Astrocyte of the hippocampus (primary cell): Measurements from ENCODE around the gene AHNAK.

Experiments used
- DNase-seq: peaks from one replicate; pipeline ENCODE4 v3.0.0; 2011; ENCODE audit warnings: low read depth, low spot score

The AHNAK gene

DNA sequence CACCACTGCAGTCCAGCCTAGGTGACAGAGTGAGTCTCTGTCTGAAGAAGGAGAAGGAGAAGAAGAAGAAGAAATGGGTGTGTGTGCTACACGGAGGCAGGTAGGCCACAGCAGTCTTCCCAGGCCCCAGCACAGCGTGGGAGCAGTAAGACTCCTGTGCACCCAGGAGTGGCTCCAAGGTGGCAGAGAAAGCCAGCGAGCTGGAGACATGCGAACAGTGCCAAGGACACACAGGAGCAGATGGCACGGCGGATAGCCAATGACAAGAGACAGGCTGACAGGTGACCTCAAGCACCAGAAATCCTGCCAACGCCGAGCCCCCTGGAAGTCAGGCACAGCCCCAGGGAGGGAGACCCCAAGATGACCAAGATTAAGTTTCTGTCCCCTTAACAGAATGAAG, 136.8 kb downstream of the AHNAK start:
- DNase-seq: no peak

DNA sequence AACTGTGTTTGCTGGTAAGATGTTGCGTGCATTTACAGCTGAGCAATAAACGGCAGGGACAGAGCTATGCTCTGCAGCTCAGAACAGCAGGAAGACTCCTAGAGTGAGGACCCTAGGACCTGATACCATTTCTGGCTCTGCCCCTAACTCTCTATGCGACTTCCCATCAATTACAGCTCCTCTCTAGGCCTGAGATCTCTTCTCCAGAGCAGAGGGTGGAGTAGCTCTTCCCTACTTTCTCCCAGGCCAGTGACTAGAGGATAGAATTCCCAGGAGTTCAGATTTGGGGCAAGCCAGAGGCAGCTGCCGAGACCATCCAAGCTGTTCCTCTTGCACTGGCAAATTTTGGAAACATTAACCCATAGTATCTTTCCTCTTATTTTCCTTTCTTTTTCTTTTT, 140.6 kb downstream of the AHNAK start:
- no peak for DNase-seq

DNA sequence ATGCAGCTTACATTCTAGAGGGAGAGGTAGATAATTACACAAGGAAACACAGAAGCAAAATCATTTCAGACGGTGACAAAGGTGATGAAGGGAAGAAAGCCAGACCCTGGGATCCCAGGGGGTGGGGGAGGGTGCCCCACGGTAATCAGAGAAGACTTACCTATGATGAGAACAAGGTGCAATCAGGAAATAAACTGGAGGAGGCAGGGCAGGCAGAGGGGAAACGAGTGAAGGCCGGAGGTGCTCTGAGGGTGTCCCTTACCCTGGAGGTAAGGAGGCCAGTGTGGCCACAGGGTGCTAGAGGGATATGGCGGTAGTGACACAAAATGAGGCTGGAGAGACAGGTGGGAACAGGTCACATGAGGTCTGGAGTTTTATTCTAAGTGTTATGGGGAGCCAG, 141.7 kb downstream of the AHNAK start:
- no peak for DNase-seq

DNA sequence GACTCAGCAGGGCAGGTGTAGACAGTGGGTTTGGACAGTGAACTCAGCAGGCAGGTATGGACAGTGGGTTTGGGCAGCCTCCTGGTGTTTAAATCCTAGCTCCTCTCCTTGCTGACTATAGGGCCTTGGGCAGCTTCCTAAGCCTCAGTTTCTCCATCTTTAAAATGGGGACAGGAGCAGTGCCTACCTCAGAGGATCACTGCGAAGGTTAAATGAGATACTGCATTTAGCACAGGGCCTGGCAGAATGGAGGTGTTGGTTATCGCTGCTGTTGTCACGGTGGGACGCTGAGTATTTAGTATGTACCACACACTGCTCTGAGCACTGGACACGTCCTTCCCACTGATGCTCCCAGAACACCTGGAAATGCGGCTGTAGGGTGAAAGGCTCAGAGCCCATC, 142.2 kb downstream of the AHNAK start:
- no peak for DNase-seq

DNA sequence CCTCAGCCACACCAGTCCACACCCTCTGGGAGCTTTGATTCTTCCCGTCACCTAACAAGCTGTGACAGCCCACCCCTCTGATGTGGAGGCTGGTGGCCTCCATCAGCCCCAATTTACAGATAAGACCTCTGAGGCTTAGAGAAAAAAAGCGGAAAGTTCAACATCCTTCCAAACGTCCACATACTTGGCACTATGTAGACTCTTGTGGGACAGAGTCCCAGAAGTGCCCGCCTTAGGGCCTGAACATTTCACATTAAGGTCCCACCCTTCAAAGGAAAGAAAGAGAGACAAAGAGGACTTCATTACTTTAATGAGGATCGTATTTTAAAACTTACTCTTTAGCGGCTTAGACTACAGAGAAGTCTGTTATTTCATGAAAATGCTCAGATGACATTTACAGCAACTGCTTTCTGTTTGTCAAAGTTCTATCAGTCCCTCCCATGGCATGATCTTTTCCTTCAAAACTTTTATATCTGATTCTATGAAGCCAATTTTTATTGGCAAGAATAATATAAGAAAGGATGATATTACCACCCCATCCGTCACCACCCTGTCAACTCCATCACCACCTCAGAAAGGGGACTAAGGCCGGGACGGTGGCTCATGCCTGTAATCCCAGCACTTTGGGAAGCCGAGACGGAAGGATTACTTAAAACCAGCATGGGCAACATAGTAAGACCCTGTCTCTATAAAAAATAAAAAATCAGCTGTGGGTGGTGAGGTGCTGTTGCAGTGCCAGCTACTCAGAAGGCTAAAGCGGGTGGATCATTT, 143.5 kb downstream of the AHNAK start:
- DNase-seq: no peak

GRCh38 chr11:62402226-62402959, 144.2 kb downstream of the AHNAK start:
- peak; percentile 48 for DNase-seq

DNA sequence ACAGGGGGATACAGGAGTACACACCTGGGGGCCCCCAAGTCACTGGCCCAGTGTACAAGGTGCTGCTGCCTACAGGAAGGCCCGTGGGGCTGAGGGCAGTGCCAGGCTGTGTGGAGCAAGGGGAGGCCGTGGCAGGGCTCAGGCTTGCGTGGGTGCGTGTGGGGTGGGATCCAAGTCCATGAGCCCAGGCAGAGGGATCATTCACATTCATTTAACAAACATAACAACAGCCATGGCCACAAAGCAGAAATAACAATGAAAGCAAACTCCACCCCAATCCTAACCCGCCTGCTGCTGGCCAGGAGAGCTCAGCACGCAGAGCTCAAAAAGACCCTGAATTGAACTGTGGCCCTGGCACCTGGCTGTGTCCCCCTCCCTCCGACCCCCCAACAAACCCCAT, 144.8 kb downstream of the AHNAK start:
- peak; percentile 57 for DNase-seq

DNA sequence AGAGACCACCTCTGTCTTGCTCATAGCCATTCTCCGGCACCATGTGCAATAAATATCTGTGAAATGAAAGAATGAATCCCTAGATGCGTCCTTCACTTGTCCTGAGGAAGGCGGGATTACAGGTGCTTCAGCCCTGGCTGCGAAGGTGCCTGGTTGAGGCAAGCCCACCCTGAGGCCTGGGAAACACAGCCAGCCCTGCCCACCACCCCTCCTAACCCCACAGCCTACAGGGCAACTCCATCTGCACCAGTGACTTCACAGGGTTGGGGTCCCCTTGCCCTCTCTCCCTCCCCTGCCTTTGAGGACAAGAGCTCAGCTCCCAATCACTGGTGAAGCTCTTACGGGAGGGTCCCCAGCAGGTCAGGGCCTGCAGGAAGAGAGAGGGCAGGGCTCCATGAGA, 145.2 kb downstream of the AHNAK start:
- peak; percentile 11 for DNase-seq

DNA sequence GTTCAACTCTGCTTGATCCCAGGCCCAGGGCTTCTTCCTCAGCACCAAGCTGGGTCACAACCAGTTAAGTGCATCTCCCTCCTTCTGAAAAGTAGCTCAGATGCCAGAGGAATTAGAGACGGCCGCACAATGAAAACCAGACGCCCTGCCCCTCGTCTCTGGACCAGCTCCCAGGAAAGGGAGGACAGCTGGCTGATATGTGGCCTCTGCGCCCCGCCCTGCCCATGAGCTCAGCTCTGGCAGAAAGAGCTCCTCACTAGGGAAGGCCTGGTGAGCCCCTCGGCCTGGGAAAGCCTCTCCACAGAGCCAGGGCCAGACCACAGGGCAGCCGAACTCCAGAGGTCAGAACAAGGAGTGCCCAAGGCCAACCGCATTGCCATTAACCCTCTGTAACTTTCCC, 145.8 kb downstream of the AHNAK start:
- DNase-seq: peak; percentile 95

GRCh38 chr11:62400281-62400680, 146.3 kb downstream of the AHNAK start:
- peak; percentile 20 for DNase-seq

- no peak for DNase-seq
Measured at GRCh38 chr11:62399878-62400266, 146.7 kb downstream of the AHNAK start.

GRCh38 chr11:62399172-62399877, 147.3 kb downstream of the AHNAK start:
- DNase-seq: peak; percentile 8

DNA sequence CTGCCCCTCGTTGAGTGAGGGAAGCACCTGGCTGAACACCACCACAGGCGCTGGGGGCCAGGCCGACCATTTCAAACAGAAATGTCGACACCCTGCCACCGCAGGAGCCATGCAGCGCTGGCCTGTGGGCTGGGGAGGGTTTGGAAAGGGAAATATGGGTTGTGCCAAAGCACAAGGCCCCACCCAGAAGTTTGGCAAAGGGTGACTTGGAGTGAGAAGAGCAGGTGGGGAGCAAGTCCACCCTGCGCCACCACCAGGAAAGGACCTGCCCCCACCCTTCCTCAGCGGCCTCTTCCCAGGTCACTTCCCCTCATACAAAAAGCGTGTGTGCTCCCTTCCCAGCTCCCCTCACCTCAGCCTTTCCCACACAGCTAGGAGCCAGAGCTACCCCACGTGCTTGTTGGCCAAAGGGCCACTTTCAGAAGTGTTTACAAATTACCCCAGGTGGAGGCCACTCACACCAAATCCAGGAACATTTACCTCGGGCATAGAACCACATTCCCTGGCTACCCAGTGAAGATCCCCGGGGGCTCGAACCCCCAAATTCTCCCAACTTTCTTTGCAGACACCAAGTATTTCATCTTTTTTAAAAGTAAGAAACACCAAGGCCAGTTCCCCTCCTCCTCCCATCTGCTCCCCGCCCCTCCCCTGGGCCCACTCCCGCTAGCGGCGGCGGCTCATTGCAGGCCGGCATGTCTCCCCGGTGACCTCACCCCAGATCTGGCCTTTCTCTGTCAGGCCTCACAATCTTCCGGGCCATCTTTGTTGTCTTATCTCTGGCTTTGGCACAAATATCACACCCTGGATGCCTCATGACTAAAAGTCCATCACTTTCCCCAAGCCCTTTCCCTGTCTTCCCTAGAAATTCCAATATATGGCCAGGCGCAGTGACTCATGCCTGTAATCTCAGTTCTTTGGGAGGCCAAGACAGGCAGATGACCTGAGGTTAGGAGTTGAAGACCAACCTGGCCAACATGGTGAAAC, 148.3 kb downstream of the AHNAK start:
- DNase-seq: peak; percentile 35

- DNase-seq: no peak
Measured at GRCh38 chr11:62395885-62396551, 150.6 kb downstream of the AHNAK start.

- DNase-seq: peak; percentile 92
Measured at GRCh38 chr11:62394825-62395538, 151.6 kb downstream of the AHNAK start.

DNA sequence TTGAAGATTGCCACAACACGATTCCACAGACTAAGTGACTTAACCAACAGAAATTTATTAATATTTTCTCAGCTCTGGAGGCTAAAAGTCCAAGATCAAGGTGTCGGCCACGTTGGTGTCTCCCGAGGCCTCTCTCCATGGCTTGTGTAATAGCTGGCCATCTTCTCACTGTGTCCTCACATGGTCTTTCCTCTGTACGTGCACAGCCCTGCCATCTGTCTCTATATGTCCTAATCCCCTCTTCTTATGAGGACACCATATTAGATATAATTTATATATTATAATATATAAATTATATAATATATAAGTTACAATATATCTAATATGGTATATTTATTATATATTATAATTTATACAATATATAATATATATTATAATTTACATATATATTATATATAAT, 152.9 kb downstream of the AHNAK start:
- no peak for DNase-seq

GRCh38 chr11:62393061-62393611, 153.5 kb downstream of the AHNAK start:
- no peak for DNase-seq

DNA sequence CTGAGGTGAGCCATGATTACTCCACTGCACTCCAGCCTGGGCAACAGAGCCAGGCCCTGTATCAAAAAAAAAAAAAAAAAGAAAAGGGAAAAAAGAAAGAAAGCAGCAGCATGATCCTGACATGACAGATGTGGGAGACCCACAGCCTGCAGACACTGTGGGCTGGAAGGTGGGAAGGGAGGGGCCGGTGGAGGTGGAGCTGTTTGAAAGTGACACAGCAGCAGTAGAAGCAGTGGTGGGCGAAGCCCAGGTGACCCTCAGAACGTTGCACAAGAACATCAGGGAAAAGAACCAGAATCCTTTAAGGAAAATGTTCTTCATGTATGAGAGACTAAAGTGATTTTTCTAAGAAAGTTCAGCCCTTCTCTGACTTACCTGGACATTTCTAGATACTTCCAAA, 154.1 kb downstream of the AHNAK start:
- no peak for DNase-seq

DNA sequence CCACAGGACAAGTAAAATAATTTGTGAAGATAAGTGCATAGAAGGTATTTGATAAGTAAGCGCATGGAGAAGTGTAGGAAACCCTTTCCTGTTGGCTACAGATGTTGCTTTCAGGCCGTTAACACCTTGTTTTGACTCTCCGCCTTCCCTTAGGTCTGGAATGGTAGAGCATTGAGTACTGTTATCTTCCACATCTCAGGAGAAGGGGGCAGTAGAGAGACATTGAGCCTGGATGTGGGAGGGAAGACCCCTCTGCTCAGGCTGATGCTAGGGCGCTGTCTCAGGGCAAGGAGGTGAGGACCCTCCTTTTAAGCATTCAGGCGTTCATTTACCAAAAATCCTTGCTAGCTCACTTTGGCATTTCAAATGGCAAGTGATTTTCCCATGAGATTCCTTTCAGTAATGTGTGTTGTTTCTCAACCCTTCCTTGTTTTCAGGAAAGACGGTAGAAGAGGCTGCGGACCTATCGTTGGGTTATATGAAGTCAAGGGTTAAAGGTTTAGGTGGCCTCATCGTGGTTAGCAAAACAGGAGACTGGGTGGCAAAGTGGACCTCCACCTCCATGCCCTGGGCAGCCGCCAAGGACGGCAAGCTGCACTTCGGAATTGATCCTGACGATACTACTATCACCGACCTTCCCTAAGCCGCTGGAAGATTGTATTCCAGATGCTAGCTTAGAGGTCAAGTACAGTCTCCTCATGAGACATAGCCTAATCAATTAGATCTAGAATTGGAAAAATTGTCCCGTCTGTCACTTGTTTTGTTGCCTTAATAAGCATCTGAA, 154.8 kb downstream of the AHNAK start:
- DNase-seq: no peak
